Measurements from ENCODE around the gene EPHA1.

EPHA1 gene

GRCh38 chr7:143372070-143372469, 36.6 kb downstream of the EPHA1 start:
- DNase-seq (ENCODE audit: low read depth), result peak; percentile 50

- DNase-seq (ENCODE audit: low read depth), result no peak
Observed at GRCh38 chr7:143369678-143370651, 38.7 kb downstream of the EPHA1 start.

GRCh38 chr7:143368387-143368786, 40.3 kb downstream of the EPHA1 start:
- DNase-seq (ENCODE audit: low read depth), result no peak

GRCh38 chr7:143367972-143368371, 40.7 kb downstream of the EPHA1 start:
- DNase-seq (ENCODE audit: low read depth), result no peak

GRCh38 chr7:143363016-143363937, 45.4 kb downstream of the EPHA1 start:
- no peak for DNase-seq (ENCODE audit: low read depth)

- no peak for DNase-seq (ENCODE audit: low read depth)
Observed at GRCh38 chr7:143362131-143363015, 46.3 kb downstream of the EPHA1 start, which contains the start of gene FAM131B. TSS of gene FAM131B (minus strand) at chr7:143362713. CDS start at chr7:143362603, 110 bp downstream.

- no peak for DNase-seq (ENCODE audit: low read depth)
Observed at GRCh38 chr7:143361552-143362130, 47.0 kb downstream of the EPHA1 start.

GRCh38 chr7:143360788-143361551, 47.7 kb downstream of the EPHA1 start:
- DNase-seq (ENCODE audit: low read depth), result no peak

- DNase-seq (ENCODE audit: low read depth), result no peak
Observed at GRCh38 chr7:143359771-143360353, 48.8 kb downstream of the EPHA1 start.

- DNase-seq (ENCODE audit: low read depth), result no peak
Observed at GRCh38 chr7:143358626-143359025, 50.0 kb downstream of the EPHA1 start.

- DNase-seq (ENCODE audit: low read depth), result no peak
Observed at GRCh38 chr7:143356414-143357050, 52.1 kb downstream of the EPHA1 start.

GRCh38 chr7:143355450-143356385, 52.9 kb downstream of the EPHA1 start:
- DNase-seq (ENCODE audit: low read depth), result no peak

- no peak for DNase-seq (ENCODE audit: low read depth)
Observed at GRCh38 chr7:143354965-143355364, 53.7 kb downstream of the EPHA1 start.

- DNase-seq (ENCODE audit: low read depth), result no peak
Observed at GRCh38 chr7:143354376-143354775, 54.3 kb downstream of the EPHA1 start.

GRCh38 chr7:143352531-143353002, 56.1 kb downstream of the EPHA1 start:
- DNase-seq (ENCODE audit: low read depth), result no peak

- DNase-seq (ENCODE audit: low read depth), result no peak
Observed at GRCh38 chr7:143351574-143351973, 57.1 kb downstream of the EPHA1 start.

- DNase-seq (ENCODE audit: low read depth), result no peak
Observed at GRCh38 chr7:143351060-143351459, 57.6 kb downstream of the EPHA1 start.

GRCh38 chr7:143347950-143348349, 60.7 kb downstream of the EPHA1 start:
- DNase-seq (ENCODE audit: low read depth), result no peak

All from activated T-cell treated with anti-CD3 and anti-CD28 coated beads for 1 hour (primary cell).